GM12874 (cell line): ENCODE data around the gene P3H2.
A peak's percentile ranks its signal among the peaks of the same experiment; 100 is the strongest.

Experiments used
- CTCF ChIP-seq: IDR thresholded peaks from 2 replicates; pipeline ENCODE4 v1.5.1; 2011; ENCODE audit warnings: low read depth, mild to moderate bottlenecking, control low read depth, low read length, moderate library complexity; ENCODE audit not compliant: insufficient read depth

P3H2 gene

GRCh38 chr3:189952272-189952671, 168.4 kb downstream of the P3H2 start:
- no peak for TF ChIP-seq CTCF

- TF ChIP-seq CTCF, result no peak
Observed at GRCh38 chr3:189950258-189950657, 170.4 kb downstream of the P3H2 start.

- no peak for TF ChIP-seq CTCF
Observed at GRCh38 chr3:189949580-189949979, 171.1 kb downstream of the P3H2 start.

- no peak for TF ChIP-seq CTCF
Observed at GRCh38 chr3:189948724-189949045, 172.0 kb downstream of the P3H2 start.

GRCh38 chr3:189947948-189948723, 172.6 kb downstream of the P3H2 start:
- 0 out of 2 replicates have a peak, but pooled peaks have one; percentile 16 for TF ChIP-seq CTCF

GRCh38 chr3:189947068-189947467, 173.6 kb downstream of the P3H2 start:
- TF ChIP-seq CTCF, result no peak

- no peak for TF ChIP-seq CTCF
Observed at GRCh38 chr3:189945935-189946709, 174.6 kb downstream of the P3H2 start.
